ENCODE results near the gene GTF3C4. TPM values are rescaled to one million over a fixed set of nuclear protein-coding genes. Genes with fewer than 3 reads are reported as not detected.

Gene GTF3C4
- total RNA-seq, 6 experiments from 2014 or later, result 4.6 to 6.1 (median 5.5) TPM

DNA sequence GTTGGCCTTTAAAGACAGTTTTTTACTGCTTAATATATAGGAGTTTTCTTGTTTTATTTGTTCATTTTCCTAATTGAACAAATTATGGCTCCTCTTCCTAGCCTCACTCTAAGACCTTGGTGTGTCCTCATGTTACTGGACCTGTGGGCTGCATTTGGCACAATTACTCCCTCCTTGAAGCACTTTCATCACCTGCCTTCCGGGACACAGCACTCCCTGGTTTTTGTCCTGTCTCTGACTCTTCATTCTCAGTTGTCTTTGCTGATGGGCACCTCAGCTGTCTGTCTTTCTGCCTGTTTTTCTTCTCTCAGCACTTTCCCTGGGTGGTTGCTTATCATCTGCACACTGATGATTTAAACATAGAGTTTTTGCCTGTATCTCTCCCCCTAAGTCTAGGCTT lies 13.6 kb downstream of the GTF3C4 start:
- Histone ChIP-seq H3K27me3 (no peaks in the 10 kb centered on the region), H3K4me1 (no peaks in the 10 kb centered on the region), H3K36me3 (peaks cover 0 to 65% (median 18%) of the 10 kb centered on the region in 4 donors), H3K9me3 (no peaks in the 10 kb centered on the region), H3K27ac (no peak overlapping the region), H3K4me3 (no peak overlapping the region)
- no peak for ATAC-seq
- no peak for DNase-seq
- no peak for TF ChIP-seq POLR2A (IDR thresholded peaks at IDR 0.05)
- TF ChIP-seq CTCF (IDR thresholded peaks at IDR 0.05), result no peak
- intact Hi-C loops (cut with DNase I), result no loop called here
- WGBS (ENCODE audit: insufficient coverage, low coverage, low lambda C conversion rate, missing lambda C conversion rate), result 100% methylated on average over 1 of the region's 1 CpG

GRCh38 chr9:132690696-132691095 lies 20.4 kb downstream of the GTF3C4 start:
- Histone ChIP-seq H3K27me3 (no peaks in the 10 kb centered on the region), H3K27ac (no peak overlapping the region), H3K4me3 (no peak overlapping the region), H3K4me1 (no peaks in the 10 kb centered on the region), H3K36me3 (peaks cover 0 to 45% (median 8%) of the 10 kb centered on the region in 4 donors), H3K9me3 (no peaks in the 10 kb centered on the region)
- no peak for TF ChIP-seq CTCF (IDR thresholded peaks at IDR 0.05)
- TF ChIP-seq POLR2A (IDR thresholded peaks at IDR 0.05), result no peak
- no peak for ATAC-seq
- no peak for DNase-seq
- WGBS (ENCODE audit: insufficient coverage, low coverage, low lambda C conversion rate, missing lambda C conversion rate), result 100% methylated on average over 1 of the region's 1 CpG
- intact Hi-C loops (cut with DNase I), result no loop called here

DNA sequence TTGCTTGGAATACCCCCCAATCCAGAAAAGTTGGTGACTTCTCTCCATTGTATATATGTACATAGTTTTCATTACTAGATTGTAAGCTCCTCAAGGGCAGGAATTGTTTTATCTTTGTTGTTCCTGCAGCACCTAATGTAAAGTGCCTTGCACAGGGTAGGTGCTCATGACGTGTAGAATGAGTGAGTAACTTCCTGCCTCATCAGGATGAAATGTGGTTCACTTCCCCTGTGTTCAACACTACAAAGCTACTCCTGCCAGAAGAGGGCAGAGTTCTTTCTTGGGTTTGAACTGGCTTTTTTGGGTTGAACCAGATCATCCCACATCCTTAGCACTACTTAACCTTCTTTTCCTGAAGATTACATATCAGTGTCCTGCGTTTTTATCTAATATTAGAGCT lies 23.9 kb downstream of the GTF3C4 start:
- Histone ChIP-seq H3K4me3 (no peak overlapping the region), H3K36me3 (peaks cover 0 to 13% (median 1%) of the 10 kb centered on the region in 4 donors), H3K4me1 (no peaks in the 10 kb centered on the region), H3K27ac (no peak overlapping the region), H3K9me3 (peaks cover 0 to 6% (median 2%) of the 10 kb centered on the region in 4 donors), H3K27me3 (no peaks in the 10 kb centered on the region)
- peak in 3 of 4 donors; percentile 8 to 20 (median 10) for TF ChIP-seq CTCF (IDR thresholded peaks at IDR 0.05)
- no peak for TF ChIP-seq POLR2A (IDR thresholded peaks at IDR 0.05)
- no peak for ATAC-seq
- WGBS (ENCODE audit: insufficient coverage, low coverage, low lambda C conversion rate, missing lambda C conversion rate), result 29% methylated on average over 2 of the region's 2 CpGs
- DNase-seq, result no peak
- intact Hi-C loops (cut with DNase I), result no loop called here

- H3K4me1 ChIP-seq, result no peaks in the 10 kb centered on the region
- TF ChIP-seq POLR2A (IDR thresholded peaks at IDR 0.05), result no peak
- intact Hi-C loops (cut with DNase I), result no loop called here
- ATAC-seq (no peak), DNase-seq (no peak)
- H3K9me3 ChIP-seq, result peaks cover 0 to 6% (median 2%) of the 10 kb centered on the region in 4 donors
- no peak overlapping the region for H3K27ac ChIP-seq
- H3K36me3 ChIP-seq, result no peaks in the 10 kb centered on the region
- H3K4me3 ChIP-seq, result no peak overlapping the region
- no peaks in the 10 kb centered on the region for H3K27me3 ChIP-seq
Observed at GRCh38 chr9:132697230-132697629, 27.0 kb downstream of the GTF3C4 start.

DNA sequence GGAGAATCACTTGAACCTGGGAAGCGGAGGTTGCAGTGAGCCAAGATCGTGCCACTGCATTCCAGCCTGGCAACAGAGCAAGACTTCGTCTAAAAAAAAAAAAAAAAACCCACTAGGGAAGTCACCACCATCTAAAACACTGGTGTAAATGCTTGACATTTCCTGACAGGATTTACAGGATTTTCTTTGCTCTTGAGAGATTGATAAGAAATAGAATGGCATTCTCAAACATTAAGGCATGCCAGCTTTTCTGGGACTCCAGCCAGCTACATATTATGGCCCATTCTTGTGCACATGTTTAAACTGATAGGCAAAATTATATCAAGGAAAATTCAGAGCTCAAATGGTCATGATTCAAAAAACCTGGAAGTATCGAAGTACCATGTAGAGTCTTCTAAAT lies 28.7 kb downstream of the GTF3C4 start:
- DNase-seq, result no peak
- 40% methylated on average over 4 of the region's 4 CpGs for WGBS (ENCODE audit: insufficient coverage, low coverage, low lambda C conversion rate, missing lambda C conversion rate)
- Histone ChIP-seq H3K27me3 (no peaks in the 10 kb centered on the region), H3K4me1 (no peaks in the 10 kb centered on the region), H3K9me3 (peaks cover 0 to 6% (median 2%) of the 10 kb centered on the region in 4 donors), H3K4me3 (no peak overlapping the region), H3K27ac (no peak overlapping the region), H3K36me3 (no peaks in the 10 kb centered on the region)
- intact Hi-C loops (cut with DNase I), result no loop called here
- TF ChIP-seq POLR2A (IDR thresholded peaks at IDR 0.05), result no peak
- TF ChIP-seq CTCF (IDR thresholded peaks at IDR 0.05), result no peak
- no peak for ATAC-seq

Data from right lobe of liver (tissue), 6 donors.